Measurements from ENCODE around the gene ALKBH4.

ALKBH4 gene

DNA sequence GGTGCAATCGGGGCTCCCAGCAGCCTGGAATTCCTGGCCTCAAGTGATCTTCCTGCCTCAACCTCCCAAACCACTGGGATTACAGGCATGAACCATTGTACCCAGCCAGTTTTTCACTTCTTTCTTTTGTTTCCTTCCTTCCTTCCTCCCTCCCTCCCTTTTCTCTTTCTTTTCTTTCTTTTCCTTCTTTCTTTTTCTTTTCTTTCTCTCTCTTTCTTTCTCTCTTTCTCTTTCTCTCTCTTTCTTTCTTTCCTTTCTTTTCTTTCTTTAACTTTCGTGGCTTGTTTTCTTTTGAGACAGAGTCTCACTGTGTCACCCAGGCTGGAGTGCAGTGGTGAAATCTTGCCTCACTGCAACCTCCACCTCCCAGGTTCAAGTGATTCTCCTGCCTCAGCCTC is 19.0 kb downstream of the ALKBH4 start:
- H3K36me3 ChIP-seq (ENCODE audit: insufficient read depth, low read length), result peaks cover 21% of the 10 kb centered on the region; the same call in 1 of the 2 replicates
- H3K9me2 ChIP-seq (replicated peaks; ENCODE audit: low read depth, low read length), result no peaks in the 10 kb centered on the region
- H3K9me3 ChIP-seq (ENCODE audit: insufficient read depth, low read depth, low read length), result no peaks in the 10 kb centered on the region
- no peak overlapping the region for H3K4me2 ChIP-seq (ENCODE audit: low read depth, low read length, poor library complexity, severe bottlenecking)
- no peaks in the 10 kb centered on the region for H4K20me1 ChIP-seq (ENCODE audit: insufficient read depth, low read length, poor library complexity, severe bottlenecking)
- H2AFZ ChIP-seq (ENCODE audit: low read length), result no peak overlapping the region
- H3K4me1 ChIP-seq (ENCODE audit: insufficient read depth, low read length, poor library complexity, severe bottlenecking), result peaks cover 14% of the 10 kb centered on the region
- H3F3A ChIP-seq (ENCODE audit: low read depth), result no peaks in the 10 kb centered on the region
- H3K9ac ChIP-seq (ENCODE audit: low read depth, low read length, poor library complexity, severe bottlenecking), result no peak overlapping the region
- H3K79me2 ChIP-seq (ENCODE audit: insufficient read depth, low read length), result no peaks in the 10 kb centered on the region
- TF ChIP-seq CTCF (conservative IDR thresholded peaks at IDR 0.05; ENCODE audit: low read length) (no peak), EZH2phosphoT487 (IDR thresholded peaks at IDR 0.05; ENCODE audit: borderline replicate concordance) (no peak)
- no peak overlapping the region for H3K4me3 ChIP-seq (ENCODE audit: low read length, poor library complexity, severe bottlenecking)
- no peaks in the 10 kb centered on the region for H3K27me3 ChIP-seq (ENCODE audit: insufficient read depth, low read length, poor library complexity, severe bottlenecking)

DNA sequence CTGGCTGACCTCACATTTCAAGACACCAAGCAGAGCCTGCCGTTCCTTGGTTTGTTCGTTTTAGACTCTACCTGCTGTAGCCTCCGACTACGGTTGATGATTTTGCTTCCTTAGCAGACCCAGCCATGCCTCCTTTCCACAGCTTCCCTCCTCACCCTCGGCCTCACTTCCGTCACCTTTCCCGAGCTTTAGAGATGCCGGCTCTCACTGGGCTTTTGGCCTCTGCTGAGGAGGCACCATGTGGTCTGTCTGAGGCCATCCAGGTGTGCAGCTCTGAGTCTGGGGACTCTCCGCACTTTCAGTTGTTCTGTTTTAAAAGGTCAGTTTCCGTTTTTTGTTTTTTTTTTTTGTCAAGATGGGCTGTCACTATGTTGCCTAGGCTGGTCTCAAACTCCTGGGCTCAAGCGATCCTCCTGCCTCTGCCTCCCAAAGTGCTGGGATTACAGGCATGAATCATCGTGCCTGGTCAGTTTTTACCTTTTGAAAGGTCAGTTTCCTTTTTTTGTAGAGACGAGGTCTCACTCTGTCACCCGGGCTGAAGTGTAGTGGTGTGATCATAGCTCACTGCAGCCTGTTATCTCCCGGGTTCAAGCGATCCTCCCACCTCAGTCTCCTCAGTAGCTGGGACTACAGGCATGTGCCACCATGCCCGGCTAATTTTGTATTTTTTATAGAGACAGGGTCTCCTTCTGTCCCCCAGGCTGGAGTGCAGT is 19.5 kb downstream of the ALKBH4 start:
- H3K9me3 ChIP-seq (ENCODE audit: insufficient read depth, low read depth, low read length), result no peaks in the 10 kb centered on the region
- H3K9ac ChIP-seq (ENCODE audit: low read depth, low read length, poor library complexity, severe bottlenecking), result no peak overlapping the region
- no peak for TF ChIP-seq EZH2phosphoT487 (IDR thresholded peaks at IDR 0.05; ENCODE audit: borderline replicate concordance)
- TF ChIP-seq CTCF (conservative IDR thresholded peaks at IDR 0.05; ENCODE audit: low read length), result no peak
- H3K27me3 ChIP-seq (ENCODE audit: insufficient read depth, low read length, poor library complexity, severe bottlenecking), result no peaks in the 10 kb centered on the region
- H2AFZ ChIP-seq (ENCODE audit: low read length), result no peak overlapping the region
- no peaks in the 10 kb centered on the region for H3K79me2 ChIP-seq (ENCODE audit: insufficient read depth, low read length)
- no peaks in the 10 kb centered on the region for H4K20me1 ChIP-seq (ENCODE audit: insufficient read depth, low read length, poor library complexity, severe bottlenecking)
- no peak overlapping the region for H3K4me3 ChIP-seq (ENCODE audit: low read length, poor library complexity, severe bottlenecking)
- peaks cover 21% of the 10 kb centered on the region; the same call in 1 of the 2 replicates for H3K36me3 ChIP-seq (ENCODE audit: insufficient read depth, low read length)
- no peaks in the 10 kb centered on the region for H3K9me2 ChIP-seq (replicated peaks; ENCODE audit: low read depth, low read length)
- H3F3A ChIP-seq (ENCODE audit: low read depth), result no peaks in the 10 kb centered on the region
- H3K4me2 ChIP-seq (ENCODE audit: low read depth, low read length, poor library complexity, severe bottlenecking), result no peak overlapping the region
- peaks cover 14% of the 10 kb centered on the region for H3K4me1 ChIP-seq (ENCODE audit: insufficient read depth, low read length, poor library complexity, severe bottlenecking)

DNA sequence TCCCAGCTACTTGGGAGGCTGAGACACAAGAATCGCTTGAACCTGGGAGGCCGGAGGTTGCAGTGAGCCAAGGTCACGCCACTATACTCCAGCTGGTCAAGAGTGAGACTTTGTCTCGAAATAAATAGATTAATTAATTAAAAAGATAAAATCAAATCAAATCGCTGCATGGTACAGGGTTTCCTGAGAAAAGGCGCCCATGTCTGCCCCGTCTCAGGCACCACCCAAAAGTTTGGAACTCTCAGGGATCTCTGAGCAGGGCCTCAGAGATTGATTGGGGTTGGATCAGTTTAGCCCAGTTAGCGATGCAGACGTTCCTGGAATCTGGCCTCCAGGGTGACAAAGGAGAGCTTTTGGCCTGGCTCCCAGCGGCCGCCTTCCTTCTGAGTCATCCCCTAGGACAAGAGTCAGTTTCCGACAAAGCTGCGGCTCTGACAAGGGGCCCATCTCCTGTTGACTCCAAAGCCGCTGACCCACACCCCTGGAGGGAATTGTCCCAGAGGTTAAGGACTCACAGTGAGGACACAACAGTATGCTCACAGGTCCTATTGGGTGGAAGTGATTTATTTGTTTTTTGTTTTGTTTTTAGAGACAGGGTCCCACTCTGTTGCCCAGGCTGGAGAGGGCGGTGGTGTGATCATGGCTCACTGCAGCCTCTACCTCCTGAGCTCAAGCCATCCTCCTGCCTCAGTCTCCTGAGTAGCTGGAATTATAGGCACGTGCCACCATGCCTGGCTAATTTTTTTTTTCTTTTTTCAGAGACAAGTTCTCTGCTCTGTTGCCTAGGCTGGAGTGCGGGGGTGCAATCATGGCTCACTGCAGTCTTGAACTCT is 24.5 kb downstream of the ALKBH4 start:
- Histone ChIP-seq H4K20me1 (ENCODE audit: insufficient read depth, low read length, poor library complexity, severe bottlenecking) (no peaks in the 10 kb centered on the region), H3K4me1 (ENCODE audit: insufficient read depth, low read length, poor library complexity, severe bottlenecking) (peaks cover 26% of the 10 kb centered on the region), H2AFZ (ENCODE audit: low read length) (no peak overlapping the region), H3K79me2 (ENCODE audit: insufficient read depth, low read length) (peaks cover 25% of the 10 kb centered on the region), H3K36me3 (ENCODE audit: insufficient read depth, low read length) (peaks cover 3% of the 10 kb centered on the region; the same call in 1 of the 2 replicates), H3K9me3 (ENCODE audit: insufficient read depth, low read depth, low read length) (no peaks in the 10 kb centered on the region), H3K9me2 (replicated peaks; ENCODE audit: low read depth, low read length) (no peaks in the 10 kb centered on the region), H3K4me2 (ENCODE audit: low read depth, low read length, poor library complexity, severe bottlenecking) (no peak overlapping the region), H3K9ac (ENCODE audit: low read depth, low read length, poor library complexity, severe bottlenecking) (no peak overlapping the region), H3K4me3 (ENCODE audit: low read length, poor library complexity, severe bottlenecking) (no peak overlapping the region), H3F3A (ENCODE audit: low read depth) (no peaks in the 10 kb centered on the region), H3K27me3 (ENCODE audit: insufficient read depth, low read length, poor library complexity, severe bottlenecking) (no peaks in the 10 kb centered on the region)
- TF ChIP-seq EZH2phosphoT487 (IDR thresholded peaks at IDR 0.05; ENCODE audit: borderline replicate concordance) (no peak), CTCF (conservative IDR thresholded peaks at IDR 0.05; ENCODE audit: low read length) (no peak)

Data from Loucy (cell line).